ENCODE results near the gene EYA2.

Gene EYA2

GRCh38 chr20:47216819-47217410, 322.3 kb downstream of the EYA2 start:
- TF ChIP-seq CTCF (IDR thresholded peaks at IDR 0.05; ENCODE audit: borderline replicate concordance, control extremely low read depth, extremely low read depth, insufficient read depth, missing control alignments), result no peak
- DNase-seq (ENCODE audit: low spot score), result no peak
- in situ Hi-C loops (cut with MboI; ENCODE audit: low sequenced_read_pairs, unreplicated experiment), result no loop called here

GRCh38 chr20:47217482-47218446, 323.1 kb downstream of the EYA2 start:
- DNase-seq (ENCODE audit: low spot score), result no peak
- no peak for TF ChIP-seq CTCF (IDR thresholded peaks at IDR 0.05; ENCODE audit: borderline replicate concordance, control extremely low read depth, extremely low read depth, insufficient read depth, missing control alignments)
- in situ Hi-C loops (cut with MboI; ENCODE audit: low sequenced_read_pairs, unreplicated experiment), result no loop called here

- in situ Hi-C loops (cut with MboI; ENCODE audit: low sequenced_read_pairs, unreplicated experiment), result no loop called here
- DNase-seq (ENCODE audit: low spot score), result peak; percentile 65
- TF ChIP-seq CTCF (IDR thresholded peaks at IDR 0.05; ENCODE audit: borderline replicate concordance, control extremely low read depth, extremely low read depth, insufficient read depth, missing control alignments), result peak; percentile 22
Observed at GRCh38 chr20:47220161-47220582, 325.5 kb downstream of the EYA2 start.

GRCh38 chr20:47221036-47221625, 326.5 kb downstream of the EYA2 start:
- TF ChIP-seq CTCF (IDR thresholded peaks at IDR 0.05; ENCODE audit: borderline replicate concordance, control extremely low read depth, extremely low read depth, insufficient read depth, missing control alignments), result no peak
- in situ Hi-C loops (cut with MboI; ENCODE audit: low sequenced_read_pairs, unreplicated experiment), result no loop called here
- DNase-seq (ENCODE audit: low spot score), result peak; percentile 43

GRCh38 chr20:47222468-47223119, 328.0 kb downstream of the EYA2 start:
- TF ChIP-seq CTCF (IDR thresholded peaks at IDR 0.05; ENCODE audit: borderline replicate concordance, control extremely low read depth, extremely low read depth, insufficient read depth, missing control alignments), result no peak
- DNase-seq (ENCODE audit: low spot score), result no peak
- in situ Hi-C loops (cut with MboI; ENCODE audit: low sequenced_read_pairs, unreplicated experiment), result no loop called here

GRCh38 chr20:47223896-47224295, 329.3 kb downstream of the EYA2 start:
- in situ Hi-C loops (cut with MboI; ENCODE audit: low sequenced_read_pairs, unreplicated experiment), result no loop called here
- DNase-seq (ENCODE audit: low spot score), result no peak
- no peak for TF ChIP-seq CTCF (IDR thresholded peaks at IDR 0.05; ENCODE audit: borderline replicate concordance, control extremely low read depth, extremely low read depth, insufficient read depth, missing control alignments)

Data from GM13976 (cell line).